ENCODE data around the gene ACSF3. TPM values are rescaled to one million over a fixed set of nuclear protein-coding genes. Genes with fewer than 3 reads are reported as not detected.
"Not testable (repeated sequence)": the region's sequence is repeated elsewhere in the genome, so short reads cannot be mapped to it uniquely, and the experiment has no call there.

ACSF3 gene
- total and polyA plus RNA-seq, 3 donors from 2014 or later: 30.3 to 70.1 (median 61.0) TPM

GRCh38 chr16:89187770-89188392 is 94.2 kb downstream of the ACSF3 start:
- DNase-seq: no peak
- H3K9me3 ChIP-seq: no peaks in the 10 kb centered on the region
- H3K4me3 ChIP-seq: no peak overlapping the region
- no peaks in the 10 kb centered on the region for H3K36me3 ChIP-seq (ENCODE audit: low read depth, missing control alignments)
- 68% methylated on average over 19 of the region's 19 CpGs; no CpG with 5 or more reads in 1 of the 2 donors for WGBS, 2 donors
- no peak overlapping the region for H3K27ac ChIP-seq
- H3K4me1 ChIP-seq: no peaks in the 10 kb centered on the region
- H3K27me3 ChIP-seq: no peaks in the 10 kb centered on the region
- intact Hi-C loops (cut with DNase I; ENCODE audit: low total_unique reads): no loop called here
- no peak for TF ChIP-seq CTCF (IDR thresholded peaks at IDR 0.05)
- no peak for TF ChIP-seq POLR2A (IDR thresholded peaks at IDR 0.05)

DNA sequence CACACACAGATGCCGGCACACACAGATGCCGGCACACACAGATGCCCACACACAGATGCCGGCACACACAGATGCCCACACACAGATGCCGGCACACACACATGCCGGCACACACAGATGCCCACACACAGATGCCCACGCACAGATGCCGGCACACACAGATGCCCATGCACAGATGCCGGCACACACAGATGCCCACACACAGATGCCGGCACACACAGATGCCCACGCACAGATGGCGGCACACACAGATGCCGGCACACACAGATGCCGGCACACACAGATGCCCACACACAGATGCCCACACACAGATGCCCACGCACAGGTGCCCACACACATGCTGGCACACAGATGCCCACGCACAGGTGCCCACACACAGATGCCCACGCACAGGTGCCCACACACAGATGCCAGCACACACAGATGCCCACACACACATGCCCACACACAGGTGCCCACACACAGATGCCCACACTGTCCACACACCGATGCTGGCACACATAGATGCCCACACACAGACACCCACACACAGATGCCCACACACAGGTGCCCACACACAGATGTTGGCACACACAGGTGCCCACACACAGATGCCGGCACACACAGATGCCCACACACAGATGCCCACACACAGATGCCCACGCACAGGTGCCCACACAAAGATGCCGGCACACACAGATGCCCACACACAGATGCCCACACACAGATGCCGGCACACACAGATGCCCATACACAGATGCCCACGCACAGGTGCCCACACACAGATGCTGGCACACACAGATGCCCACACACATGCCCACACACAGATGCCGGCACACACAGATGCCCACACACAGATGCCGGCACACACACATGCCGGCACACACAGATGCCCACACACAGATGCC is 95.1 kb downstream of the ACSF3 start:
- intact Hi-C loops (cut with DNase I; ENCODE audit: low total_unique reads); H3K27me3 ChIP-seq; H3K27ac ChIP-seq; H3K36me3 ChIP-seq (ENCODE audit: low read depth, missing control alignments); DNase-seq; H3K4me1 ChIP-seq; H3K9me3 ChIP-seq; H3K4me3 ChIP-seq: not testable (repeated sequence)
- WGBS, 2 donors: 90 to 93% methylated on average over 3 to 24 of the region's 25 CpGs

GRCh38 chr16:89189358-89190025 is 95.8 kb downstream of the ACSF3 start:
- H3K9me3 ChIP-seq: no peaks in the 10 kb centered on the region
- H3K27ac ChIP-seq: no peak overlapping the region
- TF ChIP-seq POLR2A (IDR thresholded peaks at IDR 0.05) (no peak), CTCF (IDR thresholded peaks at IDR 0.05) (no peak)
- 63 to 68% methylated on average over 11 to 14 of the region's 14 CpGs for WGBS, 2 donors
- DNase-seq: no peak
- no peak overlapping the region for H3K4me3 ChIP-seq
- intact Hi-C loops (cut with DNase I; ENCODE audit: low total_unique reads): no loop called here
- H3K36me3 ChIP-seq (ENCODE audit: low read depth, missing control alignments): no peaks in the 10 kb centered on the region
- no peaks in the 10 kb centered on the region for H3K27me3 ChIP-seq
- no peaks in the 10 kb centered on the region for H3K4me1 ChIP-seq

DNA sequence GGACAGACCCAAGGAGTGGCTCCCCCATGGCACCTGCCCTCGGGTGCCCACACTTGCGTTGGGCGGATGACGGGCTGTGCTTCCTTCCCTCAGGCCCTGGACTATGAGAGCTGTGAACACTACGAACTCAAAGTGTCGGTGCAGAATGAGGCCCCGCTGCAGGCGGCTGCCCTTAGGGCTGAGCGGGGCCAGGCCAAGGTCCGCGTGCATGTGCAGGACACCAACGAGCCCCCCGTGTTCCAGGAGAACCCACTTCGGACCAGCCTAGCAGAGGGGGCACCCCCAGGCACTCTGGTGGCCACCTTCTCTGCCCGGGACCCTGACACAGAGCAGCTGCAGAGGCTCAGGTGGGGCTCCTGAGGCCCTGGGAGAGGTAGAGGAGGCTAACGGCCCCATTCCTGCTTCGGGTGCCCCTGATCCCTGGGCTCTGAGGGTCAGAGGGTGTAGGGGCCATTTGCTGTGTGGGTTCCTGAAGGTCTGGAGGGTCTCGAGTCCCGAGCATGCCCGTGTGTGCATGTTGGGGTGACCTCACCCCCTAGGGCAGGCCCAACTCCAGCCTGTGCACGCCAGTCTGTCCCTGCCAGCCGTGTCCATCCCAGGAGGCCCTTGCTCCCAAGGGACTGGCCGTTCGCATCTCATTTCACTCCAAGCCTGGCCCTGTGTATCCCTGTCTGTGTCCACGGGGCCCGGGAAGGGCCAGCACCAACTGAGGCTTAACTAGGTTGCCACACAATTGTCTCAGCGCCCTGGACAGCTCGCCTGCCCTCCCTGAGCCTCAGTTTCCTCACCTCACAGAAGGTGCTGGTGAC is 96.7 kb downstream of the ACSF3 start:
- intact Hi-C loops (cut with DNase I; ENCODE audit: low total_unique reads): no loop called here
- TF ChIP-seq CTCF (IDR thresholded peaks at IDR 0.05) (no peak), POLR2A (IDR thresholded peaks at IDR 0.05) (no peak)
- Histone ChIP-seq H3K36me3 (ENCODE audit: low read depth, missing control alignments) (no peaks in the 10 kb centered on the region), H3K27ac (no peak overlapping the region), H3K4me3 (no peak overlapping the region), H3K27me3 (no peaks in the 10 kb centered on the region), H3K4me1 (no peaks in the 10 kb centered on the region), H3K9me3 (no peaks in the 10 kb centered on the region)
- WGBS, 2 donors: 76 to 79% methylated on average over 8 to 25 of the region's 28 CpGs
- no peak for DNase-seq

Data from testis (tissue), 3 donors.